HepG2 (cell line): ENCODE measurements around the gene SEMA3F. TPM values are rescaled to one million over a fixed set of nuclear protein-coding genes. Genes with fewer than 3 reads are reported as not detected.
A peak's percentile ranks its signal among the peaks of the same experiment; 100 is the strongest.

Source experiments
- AHR ChIP-seq: IDR thresholded peaks from 2 replicates; pipeline ENCODE4 v1.6.1; 2018; ENCODE audit warnings: missing genetic modification reagents, missing compliant biosample characterization
- BRD4 ChIP-seq: sonication (generic); formaldehyde crosslinking; IDR thresholded peaks from 2 replicates; pipeline ENCODE4 v1.4.0; 2020; ENCODE audit warnings: missing genetic modification reagents
- RCOR2 ChIP-seq: IDR thresholded peaks from 2 replicates; pipeline ENCODE4 v1.6.1; 2016; ENCODE audit warnings: missing biosample characterization, missing genetic modification reagents
- RFX1 ChIP-seq: fragments of 450-650 bp; IDR thresholded peaks from 2 replicates; pipeline ENCODE4 v1.6.1; 2017
- RXRB ChIP-seq: IDR thresholded peaks from 2 replicates; pipeline ENCODE4 v1.6.1; 2016; ENCODE audit warnings: borderline replicate concordance, missing genetic modification reagents, missing compliant biosample characterization
- ZMAT3 ChIP-seq: sonication (generic); formaldehyde crosslinking; conservative IDR thresholded peaks from 2 replicates; pipeline ENCODE4 v1.7.0; 2021; ENCODE audit warnings: missing genetic modification reagents
- ZNF567 ChIP-seq: sonication (generic); formaldehyde crosslinking; IDR thresholded peaks from 2 replicates; pipeline ENCODE4 v1.8.1; 2023; ENCODE audit warnings: mild to moderate bottlenecking, missing genetic modification reagents, borderline replicate concordance
- ZNF607 ChIP-seq: sonication (generic); formaldehyde crosslinking; IDR thresholded peaks from 2 replicates; pipeline ENCODE4 v1.5.1; 2020; ENCODE audit warnings: missing genetic modification reagents, mild to moderate bottlenecking, borderline replicate concordance
- ZNF619 ChIP-seq: sonication (generic); formaldehyde crosslinking; IDR thresholded peaks from 2 replicates; pipeline ENCODE4 v1.4.0; 2020; ENCODE audit warnings: mild to moderate bottlenecking, missing genetic modification reagents
- ZNF83 ChIP-seq: sonication (generic); formaldehyde crosslinking; IDR thresholded peaks from 2 replicates; pipeline ENCODE4 v1.4.0; 2020; ENCODE audit warnings: missing genetic modification reagents, mild to moderate bottlenecking, borderline replicate concordance
- polyA plus RNA-seq, 8 experiments: library from polyadenylated mRNA; depleted of rRNA in 3 of 8; stranded (reverse) in 7 of 8; unstranded in 1 of 8; fragments of >200 nt; fragmentation: Illumina TruSeq in 4 of 8; extraction: Trizol in 4 of 8; gene quantifications; 2 replicates each; pipeline versions ENCODE4 v1.2.1 to v1.2.3, GENCODE V29; 2011 to 2016; ENCODE audit warnings: low read depth in 4 of 8, missing spikeins in 1 of 8, mixed read lengths in 1 of 8; ENCODE audit not compliant: insufficient read depth in 1 of 8
- total RNA-seq, 5 experiments: library from RNA; depleted of rRNA; stranded (reverse); fragments of >200 nt; fragmentation: Illumina TruSeq; extraction: Trizol; gene quantifications; 2 replicates each; pipeline ENCODE4 v1.2.3, GENCODE V29; 2016; ENCODE audit warnings: low read depth in 1 of 5
- TF ChIP-seq, protein P1 (sequence below), 2 experiments: sonication (generic) in 1 of 2; formaldehyde crosslinking in 1 of 2; IDR thresholded peaks; 2 replicates each; pipeline versions ENCODE4 v1.4.0 to v1.6.1; 2018 to 2020; ENCODE audit warnings: missing genetic modification reagents in 2 of 2, borderline replicate concordance in 1 of 2, low read depth in 1 of 2, mild to moderate bottlenecking in 1 of 2, missing biosample characterization in 1 of 2
- TF ChIP-seq, protein P2 (sequence below): IDR thresholded peaks from 2 replicates; pipeline ENCODE4 v1.6.1; 2012; ENCODE audit warnings: low read depth, low read length, improper control_type of control experiment
- TF ChIP-seq, protein P3 (sequence below): sonication (generic); formaldehyde crosslinking; IDR thresholded peaks from 2 replicates; pipeline ENCODE4 v1.8.0; 2022; ENCODE audit warnings: mild to moderate bottlenecking, missing genetic modification reagents, moderate library complexity
- TF ChIP-seq, protein P4 (sequence below): sonication (generic); formaldehyde crosslinking; IDR thresholded peaks from 2 replicates; pipeline ENCODE4 v1.5.1; 2020; ENCODE audit warnings: missing genetic modification reagents, mild to moderate bottlenecking, borderline replicate concordance
- TF ChIP-seq, protein P5 (sequence below): sonication (generic); formaldehyde crosslinking; IDR thresholded peaks from 2 replicates; pipeline ENCODE4 v1.8.1; 2023; ENCODE audit warnings: mild to moderate bottlenecking, moderate library complexity, missing genetic modification reagents
- TF ChIP-seq, protein P6 (sequence below): sonication (generic); formaldehyde crosslinking; IDR thresholded peaks from 2 replicates; pipeline ENCODE4 v1.5.0; 2020; ENCODE audit warnings: missing genetic modification reagents

Gene SEMA3F
- total and polyA plus RNA-seq, 2 of the 13 experiments (the other 11 are each of a cell fraction or from before 2014, with no cell fraction given), result 7.6 to 17.2 TPM

DNA sequence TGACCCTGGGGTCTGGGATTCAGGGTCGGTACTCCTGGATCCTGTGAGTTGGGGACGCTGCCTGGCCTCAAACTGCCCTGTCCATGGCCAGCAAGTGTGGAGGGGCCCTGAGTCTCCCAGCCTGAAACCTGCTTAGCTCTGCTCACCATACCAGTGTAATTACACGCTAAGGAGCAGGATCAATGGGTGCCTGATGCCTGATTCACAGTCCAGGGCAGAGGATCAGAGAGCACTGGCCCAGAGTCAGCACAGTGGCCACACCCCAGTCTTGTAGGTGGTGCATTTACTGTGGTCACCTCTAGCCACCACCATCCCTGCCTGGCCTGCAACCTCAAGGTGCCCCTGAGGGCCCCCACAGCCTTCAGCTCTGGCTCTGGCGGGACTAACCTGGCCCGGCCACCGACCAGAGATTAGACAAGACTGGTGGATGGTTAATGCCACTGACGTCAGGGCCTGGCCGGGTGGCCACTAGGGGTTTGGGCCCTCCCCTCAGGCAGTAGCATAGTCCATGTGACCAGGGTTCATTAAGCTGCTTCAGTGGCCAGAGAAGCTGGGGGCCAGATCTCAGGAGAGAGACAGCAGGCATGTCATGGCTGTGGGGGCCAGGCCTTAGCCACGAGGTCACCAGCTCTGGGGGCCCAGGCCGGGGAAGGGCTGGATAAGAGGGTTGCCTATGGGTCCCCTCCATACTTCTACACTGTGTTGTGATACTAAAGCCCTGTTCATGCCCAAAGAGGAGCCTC is 46.6 kb downstream of the SEMA3F start (continued):
- no peak for TF ChIP-seq ZNF83 (CRISPR knock-in tag)
- TF ChIP-seq, protein P1, sequence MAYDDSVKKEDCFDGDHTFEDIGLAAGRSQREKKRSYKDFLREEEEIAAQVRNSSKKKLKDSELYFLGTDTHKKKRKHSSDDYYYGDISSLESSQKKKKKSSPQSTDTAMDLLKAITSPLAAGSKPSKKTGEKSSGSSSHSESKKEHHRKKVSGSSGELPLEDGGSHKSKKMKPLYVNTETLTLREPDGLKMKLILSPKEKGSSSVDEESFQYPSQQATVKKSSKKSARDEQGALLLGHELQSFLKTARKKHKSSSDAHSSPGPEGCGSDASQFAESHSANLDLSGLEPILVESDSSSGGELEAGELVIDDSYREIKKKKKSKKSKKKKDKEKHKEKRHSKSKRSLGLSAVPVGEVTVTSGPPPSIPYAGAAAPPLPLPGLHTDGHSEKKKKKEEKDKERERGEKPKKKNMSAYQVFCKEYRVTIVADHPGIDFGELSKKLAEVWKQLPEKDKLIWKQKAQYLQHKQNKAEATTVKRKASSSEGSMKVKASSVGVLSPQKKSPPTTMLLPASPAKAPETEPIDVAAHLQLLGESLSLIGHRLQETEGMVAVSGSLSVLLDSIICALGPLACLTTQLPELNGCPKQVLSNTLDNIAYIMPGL (CRISPR knock-in tag; IDR thresholded peaks at IDR 0.05; ENCODE audit: borderline replicate concordance in 1 of 2, low read depth in 1 of 2), result 0 out of 4 replicates have a peak, but pooled peaks of 1 of the 2 experiments have one; percentile 25
- peak; percentile 77; the same call in 1 of the 2 replicates for TF ChIP-seq ZMAT3
- TF ChIP-seq, protein P2, sequence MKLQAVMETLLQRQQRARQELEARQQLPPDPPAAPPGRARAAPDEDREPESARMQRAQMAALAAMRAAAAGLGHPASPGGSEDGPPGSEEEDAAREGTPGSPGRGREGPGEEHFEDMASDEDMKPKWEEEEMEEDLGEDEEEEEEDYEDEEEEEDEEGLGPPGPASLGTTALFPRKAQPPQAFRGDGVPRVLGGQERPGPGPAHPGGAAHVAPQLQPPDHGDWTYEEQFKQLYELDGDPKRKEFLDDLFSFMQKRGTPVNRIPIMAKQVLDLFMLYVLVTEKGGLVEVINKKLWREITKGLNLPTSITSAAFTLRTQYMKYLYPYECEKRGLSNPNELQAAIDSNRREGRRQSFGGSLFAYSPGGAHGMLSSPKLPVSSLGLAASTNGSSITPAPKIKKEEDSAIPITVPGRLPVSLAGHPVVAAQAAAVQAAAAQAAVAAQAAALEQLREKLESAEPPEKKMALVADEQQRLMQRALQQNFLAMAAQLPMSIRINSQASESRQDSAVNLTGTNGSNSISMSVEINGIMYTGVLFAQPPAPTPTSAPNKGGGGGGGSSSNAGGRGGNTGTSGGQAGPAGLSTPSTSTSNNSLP, result peak; percentile 51; the same call in 1 of the 2 replicates
- peak; percentile 47; the same call in 1 of the 2 replicates for TF ChIP-seq RXRB (CRISPR knock-in tag)
- TF ChIP-seq, protein P3, sequence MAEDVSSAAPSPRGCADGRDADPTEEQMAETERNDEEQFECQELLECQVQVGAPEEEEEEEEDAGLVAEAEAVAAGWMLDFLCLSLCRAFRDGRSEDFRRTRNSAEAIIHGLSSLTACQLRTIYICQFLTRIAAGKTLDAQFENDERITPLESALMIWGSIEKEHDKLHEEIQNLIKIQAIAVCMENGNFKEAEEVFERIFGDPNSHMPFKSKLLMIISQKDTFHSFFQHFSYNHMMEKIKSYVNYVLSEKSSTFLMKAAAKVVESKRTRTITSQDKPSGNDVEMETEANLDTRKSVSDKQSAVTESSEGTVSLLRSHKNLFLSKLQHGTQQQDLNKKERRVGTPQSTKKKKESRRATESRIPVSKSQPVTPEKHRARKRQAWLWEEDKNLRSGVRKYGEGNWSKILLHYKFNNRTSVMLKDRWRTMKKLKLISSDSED (CRISPR knock-in tag), result no peak
- TF ChIP-seq ZNF567 (CRISPR knock-in tag), result 0 out of 2 replicates have a peak, but pooled peaks have one; percentile 52
- TF ChIP-seq BRD4 (CRISPR knock-in tag), result no peak; the same call in 1 of the 2 replicates
- TF ChIP-seq, protein P4, sequence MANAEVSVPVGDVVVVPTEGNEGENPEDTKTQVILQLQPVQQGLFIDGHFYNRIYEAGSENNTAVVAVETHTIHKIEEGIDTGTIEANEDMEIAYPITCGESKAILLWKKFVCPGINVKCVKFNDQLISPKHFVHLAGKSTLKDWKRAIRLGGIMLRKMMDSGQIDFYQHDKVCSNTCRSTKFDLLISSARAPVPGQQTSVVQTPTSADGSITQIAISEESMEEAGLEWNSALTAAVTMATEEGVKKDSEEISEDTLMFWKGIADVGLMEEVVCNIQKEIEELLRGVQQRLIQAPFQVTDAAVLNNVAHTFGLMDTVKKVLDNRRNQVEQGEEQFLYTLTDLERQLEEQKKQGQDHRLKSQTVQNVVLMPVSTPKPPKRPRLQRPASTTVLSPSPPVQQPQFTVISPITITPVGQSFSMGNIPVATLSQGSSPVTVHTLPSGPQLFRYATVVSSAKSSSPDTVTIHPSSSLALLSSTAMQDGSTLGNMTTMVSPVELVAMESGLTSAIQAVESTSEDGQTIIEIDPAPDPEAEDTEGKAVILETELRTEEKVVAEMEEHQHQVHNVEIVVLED (CRISPR knock-in tag), result peak; percentile 55; the same call in 1 of the 2 replicates
- TF ChIP-seq ZNF607 (CRISPR knock-in tag), result peak; percentile 41; the same call in 1 of the 2 replicates
- no peak for TF ChIP-seq AHR (CRISPR knock-in tag)
- 0 out of 2 replicates have a peak, but pooled peaks have one; percentile 26 for TF ChIP-seq RCOR2 (CRISPR knock-in tag)
- no peak for TF ChIP-seq RFX1
- no peak for TF ChIP-seq ZNF619 (CRISPR knock-in tag)
- TF ChIP-seq, protein P5, sequence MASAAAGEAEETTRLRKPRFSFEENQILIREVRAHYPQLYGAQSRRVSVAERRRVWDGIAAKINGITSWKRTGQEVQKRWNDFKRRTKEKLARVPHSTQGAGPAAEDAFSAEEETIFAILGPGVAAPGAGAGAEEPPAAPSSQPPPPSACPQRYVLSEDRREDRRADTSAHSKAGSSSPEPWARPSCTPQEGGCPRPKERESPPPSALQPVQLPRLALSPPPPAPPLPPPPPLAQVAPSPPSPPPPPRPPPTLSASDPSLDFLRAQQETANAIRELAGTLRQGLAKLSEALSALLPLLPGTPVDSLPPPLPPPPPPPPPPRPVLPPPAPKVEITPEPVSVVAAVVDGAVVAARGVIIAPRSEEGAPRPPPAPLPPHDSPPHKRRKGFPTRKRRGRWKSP (CRISPR knock-in tag), result 0 out of 2 replicates have a peak, but pooled peaks have one; percentile 14
- TF ChIP-seq, protein P6, sequence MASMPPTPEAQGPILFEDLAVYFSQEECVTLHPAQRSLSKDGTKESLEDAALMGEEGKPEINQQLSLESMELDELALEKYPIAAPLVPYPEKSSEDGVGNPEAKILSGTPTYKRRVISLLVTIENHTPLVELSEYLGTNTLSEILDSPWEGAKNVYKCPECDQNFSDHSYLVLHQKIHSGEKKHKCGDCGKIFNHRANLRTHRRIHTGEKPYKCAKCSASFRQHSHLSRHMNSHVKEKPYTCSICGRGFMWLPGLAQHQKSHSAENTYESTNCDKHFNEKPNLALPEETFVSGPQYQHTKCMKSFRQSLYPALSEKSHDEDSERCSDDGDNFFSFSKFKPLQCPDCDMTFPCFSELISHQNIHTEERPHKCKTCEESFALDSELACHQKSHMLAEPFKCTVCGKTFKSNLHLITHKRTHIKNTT (CRISPR knock-in tag), result no peak
